PC-3 (cell line): ENCODE results near the gene TGM5. TPM values are rescaled to one million over a fixed set of nuclear protein-coding genes. Genes with fewer than 3 reads are reported as not detected.

Experiments used
- ATAC-seq: fragments of 200-7000 bp; cut with Tn5 transposase; 2 replicates; pipeline ENCODE4 v1.9.1; 2020; ENCODE audit warnings: mild to moderate bottlenecking, moderate library complexity
- BruUV-seq: library from RNA; stranded (reverse); fragments of 400-500 nt; replicated peaks from 2 replicates; lab custom pipeline; 2021; lab: Mats Ljungman, UMichigan
- CTCF ChIA-PET: fragments of 300-600 bp; sonication (Branson Sonifier 250); formaldehyde crosslinking; loops from one replicate; lab custom pipeline; 2022; ENCODE audit warnings: antibody characterized with exemption; lab: Charles Lee
- POLR2A ChIA-PET: fragments of 300-600 bp; sonication (Branson Sonifier 250); formaldehyde crosslinking; loops from one replicate; lab custom pipeline; 2022; ENCODE audit warnings: antibody characterized with exemption; ENCODE audit not compliant: unreplicated experiment; lab: Charles Lee
- DNase-seq: peaks from one replicate; pipeline ENCODE4 v3.0.0-alpha.2; 2015
- H2AFZ ChIP-seq: fragments of 300-600 bp; sonication (generic); 2 replicates; pipeline ENCODE4 v1.6.0; 2016; ENCODE audit warnings: antibody characterized with exemption, low read length
- H3F3A ChIP-seq: fragments of 300-600 bp; sonication (generic); one replicate; pipeline ENCODE4 v1.6.0; 2017; ENCODE audit warnings: antibody characterized with exemption, low read length, control low read depth, mild to moderate bottlenecking; ENCODE audit not compliant: unreplicated experiment
- H3K27ac ChIP-seq: fragments of 300-600 bp; sonication (generic); 2 replicates; pipeline ENCODE4 v1.5.1; 2016; ENCODE audit warnings: mild to moderate bottlenecking, low read length
- H3K27me3 ChIP-seq: fragments of 300-600 bp; sonication (generic); 2 replicates; pipeline ENCODE4 v1.6.1; 2016; ENCODE audit warnings: low read length, mixed read lengths
- H3K36me3 ChIP-seq: fragments of 300-600 bp; sonication (generic); 2 replicates; pipeline ENCODE4 v1.6.1; 2016; ENCODE audit warnings: low read depth, mixed run types, low read length, mixed read lengths
- H3K4me1 ChIP-seq: fragments of 300-600 bp; sonication (generic); 2 replicates; pipeline ENCODE4 v1.5.1; 2016; ENCODE audit warnings: low read length; ENCODE audit not compliant: insufficient read depth
- H3K4me2 ChIP-seq: fragments of 300-600 bp; sonication (generic); 2 replicates; pipeline ENCODE4 v1.6.0; 2016; ENCODE audit warnings: low read length
- H3K4me3 ChIP-seq: fragments of 300-600 bp; sonication (generic); 2 replicates; pipeline ENCODE4 v1.5.1; 2016; ENCODE audit warnings: mild to moderate bottlenecking, low read length, mixed read lengths
- H3K79me2 ChIP-seq: fragments of 300-600 bp; sonication (generic); 2 replicates; pipeline ENCODE4 v1.6.1; 2017; ENCODE audit warnings: low read length, mixed read lengths
- H3K9ac ChIP-seq: fragments of 300-600 bp; sonication (generic); 2 replicates; pipeline ENCODE4 v1.6.0; 2016; ENCODE audit warnings: mild to moderate bottlenecking, low read length
- H3K9me2 ChIP-seq: fragments of 300-600 bp; sonication (generic); replicated peaks from 2 replicates; pipeline ENCODE4 v1.6.1; 2016; ENCODE audit warnings: mixed run types, low read length, mixed read lengths
- H3K9me3 ChIP-seq: fragments of 300-600 bp; sonication (generic); 2 replicates; pipeline ENCODE4 v1.6.1; 2016; ENCODE audit warnings: low read length, mixed read lengths
- H4K20me1 ChIP-seq: fragments of 300-600 bp; sonication (generic); 2 replicates; pipeline ENCODE4 v1.6.1; 2016; ENCODE audit warnings: low read length, mixed read lengths
- EZH2 ChIP-seq: fragments of 300-600 bp; sonication (generic); IDR thresholded peaks from one replicate; pipeline ENCODE4 v1.6.1; 2017; ENCODE audit warnings: antibody characterized with exemption, mild to moderate bottlenecking, low read length; ENCODE audit not compliant: unreplicated experiment
- EZH2phosphoT487 ChIP-seq: fragments of 300-600 bp; sonication (generic); IDR thresholded peaks from 2 replicates; pipeline ENCODE4 v1.6.1; 2018; ENCODE audit warnings: mild to moderate bottlenecking, antibody characterized with exemption, low read length, borderline replicate concordance
- intact Hi-C: fragments of 100-400 bp; cut with micrococcal nuclease; formaldehyde crosslinking; loops from 2 replicates; pipeline ENCODE4 v1.9.0; 2023
- total RNA-seq: library from RNA; depleted of rRNA; stranded (reverse); fragments of >200 nt; gene quantifications from 2 replicates; pipeline ENCODE4 v1.2.3, GENCODE V29; 2014
- TF ChIP-seq, protein P1 (sequence below): fragments of 300-600 bp; sonication (generic); conservative IDR thresholded peaks from 2 replicates; pipeline ENCODE4 v1.5.1; 2017; ENCODE audit warnings: antibody characterized with exemption, low read depth, mild to moderate bottlenecking, low read length

The TGM5 gene
- total RNA-seq, 1 experiment from 2014 or later = not detected

DNA sequence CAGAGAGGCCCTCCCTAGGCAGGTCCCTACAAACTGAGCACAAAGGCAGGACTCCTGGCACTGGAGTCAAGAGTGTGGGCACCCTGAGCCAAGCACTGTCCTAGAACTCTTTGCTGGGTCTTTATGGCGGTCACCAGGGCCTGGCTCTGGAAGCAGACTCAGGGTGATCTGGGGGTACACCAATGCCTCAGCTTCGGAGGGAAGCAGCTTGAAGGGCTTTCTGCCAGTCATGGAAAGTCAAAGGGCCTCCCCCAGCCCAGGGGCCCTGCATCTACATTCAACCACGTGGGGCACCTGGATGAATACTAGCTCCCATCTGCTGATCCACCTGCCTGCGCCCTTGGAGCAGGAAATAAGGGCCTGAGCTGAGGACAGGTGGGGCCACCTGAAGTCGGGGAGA is 53.3 kb downstream of the TGM5 start:
- TF ChIP-seq EZH2 (no peak), EZH2phosphoT487 (no peak)
- TF ChIP-seq, protein P1, sequence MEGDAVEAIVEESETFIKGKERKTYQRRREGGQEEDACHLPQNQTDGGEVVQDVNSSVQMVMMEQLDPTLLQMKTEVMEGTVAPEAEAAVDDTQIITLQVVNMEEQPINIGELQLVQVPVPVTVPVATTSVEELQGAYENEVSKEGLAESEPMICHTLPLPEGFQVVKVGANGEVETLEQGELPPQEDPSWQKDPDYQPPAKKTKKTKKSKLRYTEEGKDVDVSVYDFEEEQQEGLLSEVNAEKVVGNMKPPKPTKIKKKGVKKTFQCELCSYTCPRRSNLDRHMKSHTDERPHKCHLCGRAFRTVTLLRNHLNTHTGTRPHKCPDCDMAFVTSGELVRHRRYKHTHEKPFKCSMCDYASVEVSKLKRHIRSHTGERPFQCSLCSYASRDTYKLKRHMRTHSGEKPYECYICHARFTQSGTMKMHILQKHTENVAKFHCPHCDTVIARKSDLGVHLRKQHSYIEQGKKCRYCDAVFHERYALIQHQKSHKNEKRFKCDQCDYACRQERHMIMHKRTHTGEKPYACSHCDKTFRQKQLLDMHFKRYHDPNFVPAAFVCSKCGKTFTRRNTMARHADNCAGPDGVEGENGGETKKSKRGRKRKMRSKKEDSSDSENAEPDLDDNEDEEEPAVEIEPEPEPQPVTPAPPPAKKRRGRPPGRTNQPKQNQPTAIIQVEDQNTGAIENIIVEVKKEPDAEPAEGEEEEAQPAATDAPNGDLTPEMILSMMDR = no peak
- H3K9ac ChIP-seq = no peak overlapping the region
- ChIA-PET CTCF (no interaction called here), POLR2A (no interaction called here)
- H3K9me3 ChIP-seq = no peaks in the 10 kb centered on the region
- intact Hi-C loops = no loop called here
- H3K9me2 ChIP-seq = no peaks in the 10 kb centered on the region
- H3K27ac ChIP-seq = no peak overlapping the region
- H3K4me1 ChIP-seq = peaks cover 6% of the 10 kb centered on the region; the same call in 1 of the 2 replicates
- ATAC-seq = no peak
- no peak overlapping the region for H3K4me2 ChIP-seq
- H3K36me3 ChIP-seq = no peaks in the 10 kb centered on the region
- no peaks in the 10 kb centered on the region for H4K20me1 ChIP-seq
- H3F3A ChIP-seq = no peaks in the 10 kb centered on the region
- BruUV-seq = no TSS peak
- no peak for DNase-seq
- H3K27me3 ChIP-seq = no peaks in the 10 kb centered on the region
- no peak overlapping the region for H2AFZ ChIP-seq
- no peaks in the 10 kb centered on the region for H3K79me2 ChIP-seq
- H3K4me3 ChIP-seq = no peak overlapping the region

DNA sequence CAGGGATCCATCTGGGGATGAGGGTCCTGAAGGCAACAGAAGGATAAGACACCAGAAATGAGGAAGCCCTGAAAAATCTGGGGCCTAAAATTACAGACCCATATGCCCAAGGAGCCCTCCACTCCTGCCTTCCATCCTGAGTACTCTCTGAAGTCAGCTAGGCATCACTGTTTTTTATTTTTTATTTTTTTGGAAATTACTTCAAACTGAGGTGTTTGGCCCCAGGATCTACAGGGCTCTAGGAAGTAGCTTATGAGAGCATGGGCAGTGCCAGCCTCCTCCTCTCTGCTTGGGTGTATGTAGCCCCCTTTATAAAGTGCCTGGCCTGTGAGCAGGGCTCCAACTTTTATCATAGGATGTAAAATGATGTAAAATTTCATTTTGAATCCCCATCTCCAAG is 53.8 kb downstream of the TGM5 start:
- TF ChIP-seq EZH2 (no peak), EZH2phosphoT487 (no peak)
- TF ChIP-seq, protein P1 = no peak
- no peak for ATAC-seq
- no peaks in the 10 kb centered on the region for H3K9me3 ChIP-seq
- H4K20me1 ChIP-seq = no peaks in the 10 kb centered on the region
- no peak for DNase-seq
- intact Hi-C loops = no loop called here
- no peak overlapping the region for H3K27ac ChIP-seq
- no peak overlapping the region for H2AFZ ChIP-seq
- CTCF ChIA-PET = no interaction called here
- no peak overlapping the region for H3K4me3 ChIP-seq
- H3K4me2 ChIP-seq = no peak overlapping the region
- H3K9ac ChIP-seq = no peak overlapping the region
- no TSS peak for BruUV-seq
- no peaks in the 10 kb centered on the region for H3F3A ChIP-seq
- H3K36me3 ChIP-seq = no peaks in the 10 kb centered on the region
- no peaks in the 10 kb centered on the region for H3K79me2 ChIP-seq
- no peaks in the 10 kb centered on the region for H3K9me2 ChIP-seq
- peaks cover 6% of the 10 kb centered on the region; the same call in 1 of the 2 replicates for H3K4me1 ChIP-seq
- H3K27me3 ChIP-seq = no peaks in the 10 kb centered on the region
- POLR2A ChIA-PET = no interaction called here

DNA sequence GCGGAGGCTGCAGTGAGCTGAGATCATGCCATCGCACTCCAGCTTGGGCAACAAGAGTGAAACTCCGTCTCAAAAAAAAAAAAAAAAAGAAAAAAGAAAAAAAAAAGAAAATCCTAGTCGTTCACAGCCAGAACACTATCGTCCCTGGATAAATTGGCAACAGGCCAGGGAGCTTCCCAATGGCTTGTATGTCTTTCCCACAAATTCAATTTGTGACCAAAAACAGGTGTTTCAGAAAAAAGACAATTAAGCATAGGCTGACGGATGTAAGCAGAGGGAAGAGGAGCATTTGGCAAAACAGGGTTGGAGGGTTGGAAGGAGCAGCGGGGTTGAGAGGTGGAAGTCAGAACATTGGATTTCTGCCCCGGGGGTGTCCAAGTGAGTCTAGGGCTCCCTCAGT is 54.4 kb downstream of the TGM5 start:
- ATAC-seq (no peak), DNase-seq (no peak)
- no peak for TF ChIP-seq EZH2phosphoT487
- TF ChIP-seq, protein P1 = no peak
- no peak for TF ChIP-seq EZH2
- H3K4me1 ChIP-seq = peaks cover 6% of the 10 kb centered on the region; the same call in 1 of the 2 replicates
- H3K4me2 ChIP-seq = no peak overlapping the region
- no peaks in the 10 kb centered on the region for H3K27me3 ChIP-seq
- no peak overlapping the region for H3K4me3 ChIP-seq
- H4K20me1 ChIP-seq = no peaks in the 10 kb centered on the region
- no peaks in the 10 kb centered on the region for H3K36me3 ChIP-seq
- no peak overlapping the region for H3K27ac ChIP-seq
- no peaks in the 10 kb centered on the region for H3F3A ChIP-seq
- ChIA-PET POLR2A (no interaction called here), CTCF (no interaction called here)
- intact Hi-C loops = no loop called here
- H3K9me2 ChIP-seq = no peaks in the 10 kb centered on the region
- H3K79me2 ChIP-seq = no peaks in the 10 kb centered on the region
- H3K9ac ChIP-seq = no peak overlapping the region
- no TSS peak for BruUV-seq
- H3K9me3 ChIP-seq = no peaks in the 10 kb centered on the region
- H2AFZ ChIP-seq = no peak overlapping the region
